Ishikawa (cell line): ENCODE measurements around the gene DOK7.

Experiments used
- CEBPB ChIP-seq: IDR thresholded peaks from 2 replicates; pipeline ENCODE4 v1.6.1; 2012
- CREB1 ChIP-seq: IDR thresholded peaks from 2 replicates; pipeline ENCODE4 v1.6.1; 2012; ENCODE audit warnings: low read depth
- EGR1 ChIP-seq: IDR thresholded peaks from 2 replicates; pipeline ENCODE4 v1.6.1; 2012
- EP300 ChIP-seq: IDR thresholded peaks from 2 replicates; pipeline ENCODE4 v1.6.1; 2012; ENCODE audit warnings: borderline replicate concordance
- FOXM1 ChIP-seq: IDR thresholded peaks from 2 replicates; pipeline ENCODE4 v1.6.1; 2012; ENCODE audit warnings: low read depth, borderline replicate concordance
- NFIC ChIP-seq: IDR thresholded peaks from 2 replicates; pipeline ENCODE4 v1.6.1; 2012
- RAD21 ChIP-seq: IDR thresholded peaks from 2 replicates; pipeline ENCODE4 v1.6.1; 2012; ENCODE audit warnings: low read depth
- REST ChIP-seq: IDR thresholded peaks from 2 replicates; pipeline ENCODE4 v1.6.1; 2012; ENCODE audit warnings: low read depth, mild to moderate bottlenecking
- TAF1 ChIP-seq: IDR thresholded peaks from 2 replicates; pipeline ENCODE4 v1.6.1; 2012; ENCODE audit warnings: low read depth, mild to moderate bottlenecking
- TCF12 ChIP-seq: IDR thresholded peaks from 2 replicates; pipeline ENCODE4 v1.6.1; 2012; ENCODE audit warnings: low read depth
- TEAD4 ChIP-seq: IDR thresholded peaks from 2 replicates; pipeline ENCODE4 v1.6.1; 2012
- YY1 ChIP-seq: IDR thresholded peaks from 2 replicates; pipeline ENCODE4 v1.6.1; 2012; ENCODE audit warnings: low read depth
- ZBTB7A ChIP-seq: IDR thresholded peaks from 2 replicates; pipeline ENCODE4 v1.6.1; 2012; ENCODE audit warnings: low read depth
- TF ChIP-seq, protein P1 (sequence below): IDR thresholded peaks from 2 replicates; pipeline ENCODE4 v1.6.1; 2012
- TF ChIP-seq, protein P2 (sequence below): IDR thresholded peaks from 2 replicates; pipeline ENCODE4 v1.6.1; 2012

Gene DOK7

GRCh38 chr4:3451956-3452355, 11.2 kb upstream of the DOK7 start:
- no peak for TF ChIP-seq EGR1
- TF ChIP-seq, protein P1, sequence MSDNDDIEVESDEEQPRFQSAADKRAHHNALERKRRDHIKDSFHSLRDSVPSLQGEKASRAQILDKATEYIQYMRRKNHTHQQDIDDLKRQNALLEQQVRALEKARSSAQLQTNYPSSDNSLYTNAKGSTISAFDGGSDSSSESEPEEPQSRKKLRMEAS: no peak

GRCh38 chr4:3452376-3452775, 10.7 kb upstream of the DOK7 start:
- TF ChIP-seq EGR1: no peak
- peak; percentile 67 for TF ChIP-seq YY1
- no peak for TF ChIP-seq TEAD4
- no peak for TF ChIP-seq CEBPB
- no peak for TF ChIP-seq TCF12
- no peak for TF ChIP-seq REST
- no peak for TF ChIP-seq TAF1
- TF ChIP-seq RAD21: peak; percentile 37; the same call in 1 of the 2 replicates

- no peak for TF ChIP-seq REST
These were observed 4.7 kb upstream of the DOK7 start for GRCh38 chr4:3458371-3458770.

- no peak for TF ChIP-seq TCF12
- no peak for TF ChIP-seq EGR1
- no peak for TF ChIP-seq TAF1
- no peak for TF ChIP-seq ZBTB7A
- TF ChIP-seq, protein P1: no peak
- TF ChIP-seq YY1: no peak
- no peak for TF ChIP-seq FOXM1
- no peak for TF ChIP-seq TEAD4
- no peak for TF ChIP-seq NFIC
- TF ChIP-seq REST: no peak
- TF ChIP-seq CREB1: no peak
- TF ChIP-seq CEBPB: no peak
- no peak for TF ChIP-seq RAD21
- TF ChIP-seq EP300: no peak
- TF ChIP-seq, protein P2, sequence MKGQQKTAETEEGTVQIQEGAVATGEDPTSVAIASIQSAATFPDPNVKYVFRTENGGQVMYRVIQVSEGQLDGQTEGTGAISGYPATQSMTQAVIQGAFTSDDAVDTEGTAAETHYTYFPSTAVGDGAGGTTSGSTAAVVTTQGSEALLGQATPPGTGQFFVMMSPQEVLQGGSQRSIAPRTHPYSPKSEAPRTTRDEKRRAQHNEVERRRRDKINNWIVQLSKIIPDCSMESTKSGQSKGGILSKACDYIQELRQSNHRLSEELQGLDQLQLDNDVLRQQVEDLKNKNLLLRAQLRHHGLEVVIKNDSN: no peak
These were observed 2.2 kb upstream of the DOK7 start for GRCh38 chr4:3460926-3461325.

GRCh38 chr4:3461515-3462291, 1.4 kb upstream of the DOK7 start:
- peak; percentile 77 for TF ChIP-seq YY1
- TF ChIP-seq CEBPB: no peak
- peak; percentile 74 for TF ChIP-seq ZBTB7A
- TF ChIP-seq TCF12: peak; percentile 98
- peak; percentile 99 for TF ChIP-seq NFIC
- no peak for TF ChIP-seq CREB1
- TF ChIP-seq, protein P1: peak; percentile 86
- TF ChIP-seq EGR1: peak; percentile 96
- TF ChIP-seq, protein P2: no peak
- TF ChIP-seq RAD21: no peak; the same call in 1 of the 2 replicates
- peak; percentile 90 for TF ChIP-seq FOXM1
- TF ChIP-seq TEAD4: peak; percentile 97
- peak; percentile 97 for TF ChIP-seq EP300
- peak; percentile 60; the same call in 1 of the 2 replicates for TF ChIP-seq TAF1
- TF ChIP-seq REST: no peak
